ENCODE results near the gene HTATIP2. TPM values are rescaled to one million over a fixed set of nuclear protein-coding genes. Genes with fewer than 3 reads are reported as not detected.

HTATIP2 gene
- 39.7 and 48.3 TPM in 2 replicates for total RNA-seq (2014; rRNA removed)
- percentile 62 among the genes with signal in this experiment for Bru-seq, nascent RNA
- percentile 64 among the genes with signal in this experiment for BruChase-seq, experiment 1, labeled RNA remaining after a 6-hour chase
- percentile 60 among the genes with signal in this experiment for BruChase-seq, experiment 2, labeled RNA remaining after a 2-hour chase
- long read RNA-seq, transcript HTATIP2-201 (6 exons, 1,477 nt), result major isoform, 46 of 62 reads
- long read RNA-seq, partial matches to known transcripts, result 0 of 62 reads
- long read RNA-seq, other reads (novel, unspliced or antisense), result 5 of 62 reads

GRCh38 chr11:20363500-20364340 lies at the start of gene HTATIP2:
TSS of gene HTATIP2 (plus strand) at chr11:20363714. CDS start at chr11:20364238, 524 bp downstream.
- H4K20me1 ChIP-seq (ENCODE audit: low read length), result no peaks in the 10 kb centered on the region
- H3K27me3 ChIP-seq (ENCODE audit: low read length), result no peaks in the 10 kb centered on the region
- H3K4me1 ChIP-seq (ENCODE audit: insufficient read depth, low read length), result peaks cover 60% of the 10 kb centered on the region
- H3K36me3 ChIP-seq (ENCODE audit: low read depth, low read length), result no peaks in the 10 kb centered on the region
- BruUV-seq (replicated peaks), result no TSS peak
- H3F3A ChIP-seq (ENCODE audit: low read length, unreplicated experiment), result peaks cover 11% of the 10 kb centered on the region
- TF ChIP-seq EZH2phosphoT487 (IDR thresholded peaks at IDR 0.05; ENCODE audit: borderline replicate concordance, low read length) (no peak), EZH2 (IDR thresholded peaks at IDR 0.05; ENCODE audit: low read length, unreplicated experiment) (no peak)
- TF ChIP-seq, protein P1, sequence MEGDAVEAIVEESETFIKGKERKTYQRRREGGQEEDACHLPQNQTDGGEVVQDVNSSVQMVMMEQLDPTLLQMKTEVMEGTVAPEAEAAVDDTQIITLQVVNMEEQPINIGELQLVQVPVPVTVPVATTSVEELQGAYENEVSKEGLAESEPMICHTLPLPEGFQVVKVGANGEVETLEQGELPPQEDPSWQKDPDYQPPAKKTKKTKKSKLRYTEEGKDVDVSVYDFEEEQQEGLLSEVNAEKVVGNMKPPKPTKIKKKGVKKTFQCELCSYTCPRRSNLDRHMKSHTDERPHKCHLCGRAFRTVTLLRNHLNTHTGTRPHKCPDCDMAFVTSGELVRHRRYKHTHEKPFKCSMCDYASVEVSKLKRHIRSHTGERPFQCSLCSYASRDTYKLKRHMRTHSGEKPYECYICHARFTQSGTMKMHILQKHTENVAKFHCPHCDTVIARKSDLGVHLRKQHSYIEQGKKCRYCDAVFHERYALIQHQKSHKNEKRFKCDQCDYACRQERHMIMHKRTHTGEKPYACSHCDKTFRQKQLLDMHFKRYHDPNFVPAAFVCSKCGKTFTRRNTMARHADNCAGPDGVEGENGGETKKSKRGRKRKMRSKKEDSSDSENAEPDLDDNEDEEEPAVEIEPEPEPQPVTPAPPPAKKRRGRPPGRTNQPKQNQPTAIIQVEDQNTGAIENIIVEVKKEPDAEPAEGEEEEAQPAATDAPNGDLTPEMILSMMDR (conservative IDR thresholded peaks at IDR 0.05; ENCODE audit: low read depth, low read length), result no peak
- peak within 1 kb of the TSS; percentile 67 for H3K4me3 ChIP-seq (ENCODE audit: low read length)
- peak within 1 kb of the TSS; percentile 89 for H3K27ac ChIP-seq (ENCODE audit: low read length)
- H3K9me3 ChIP-seq (ENCODE audit: low read length), result no peaks in the 10 kb centered on the region
- peak within 1 kb of the TSS; percentile 74 for H2AFZ ChIP-seq (ENCODE audit: low read length)
- ChIA-PET POLR2A (ENCODE audit: unreplicated experiment) (no interaction called here), CTCF (no interaction called here)
- H3K4me2 ChIP-seq (ENCODE audit: low read length), result peak within 1 kb of the TSS; percentile 81
- intact Hi-C loops (cut with micrococcal nuclease), result loop anchor here (5.0 kb wide), 1 partner anchor 806 kb away; no protein-coding TSS in a partner anchor
- H3K9me2 ChIP-seq (replicated peaks; ENCODE audit: low read length), result no peaks in the 10 kb centered on the region
- ATAC-seq (peak; percentile 57), DNase-seq (peak; percentile 54)
- H3K79me2 ChIP-seq (ENCODE audit: low read length), result peaks cover 29% of the 10 kb centered on the region
- peak within 1 kb of the TSS; percentile 97 for H3K9ac ChIP-seq (ENCODE audit: low read length)

DNA sequence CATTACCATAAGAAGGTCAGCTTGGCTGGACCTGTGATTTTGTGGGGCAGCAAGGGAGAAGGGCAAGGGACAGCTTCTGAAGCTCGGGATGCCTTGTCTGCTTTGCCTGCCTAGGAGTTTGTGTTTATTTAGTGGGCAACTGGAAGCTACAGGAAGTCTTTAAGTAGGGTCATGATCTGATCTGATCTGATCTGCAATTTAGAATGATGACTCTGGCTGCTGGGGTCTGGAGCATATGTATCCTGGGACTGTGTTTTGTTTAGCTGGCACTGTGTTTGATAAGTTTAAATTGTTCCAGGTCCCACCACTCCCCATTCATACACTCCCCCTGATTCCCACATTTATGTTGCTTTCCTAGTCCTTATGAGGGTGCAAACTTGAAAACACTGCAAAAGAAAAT lies 47.7 kb upstream of the HTATIP2 start:
- ATAC-seq, result no peak

More for the DNA sequence above, 47.7 kb upstream of the HTATIP2 start:
- Histone ChIP-seq H3F3A (ENCODE audit: low read length, unreplicated experiment) (no peaks in the 10 kb centered on the region), H3K79me2 (ENCODE audit: low read length) (no peaks in the 10 kb centered on the region), H3K4me2 (ENCODE audit: low read length) (no peak overlapping the region), H3K9ac (ENCODE audit: low read length) (no peak overlapping the region), H3K9me2 (replicated peaks; ENCODE audit: low read length) (no peaks in the 10 kb centered on the region), H3K4me3 (ENCODE audit: low read length) (no peak overlapping the region), H3K4me1 (ENCODE audit: insufficient read depth, low read length) (no peaks in the 10 kb centered on the region), H3K27ac (ENCODE audit: low read length) (no peak overlapping the region), H3K27me3 (ENCODE audit: low read length) (peaks cover 74% of the 10 kb centered on the region), H2AFZ (ENCODE audit: low read length) (no peak overlapping the region), H3K36me3 (ENCODE audit: low read depth, low read length) (no peaks in the 10 kb centered on the region), H4K20me1 (ENCODE audit: low read length) (no peaks in the 10 kb centered on the region), H3K9me3 (ENCODE audit: low read length) (no peaks in the 10 kb centered on the region)
- ChIA-PET CTCF (no interaction called here), POLR2A (ENCODE audit: unreplicated experiment) (no interaction called here)
- TF ChIP-seq, protein P1 (conservative IDR thresholded peaks at IDR 0.05; ENCODE audit: low read depth, low read length), result no peak
- TF ChIP-seq EZH2 (IDR thresholded peaks at IDR 0.05; ENCODE audit: low read length, unreplicated experiment) (no peak), EZH2phosphoT487 (IDR thresholded peaks at IDR 0.05; ENCODE audit: borderline replicate concordance, low read length) (no peak)
- intact Hi-C loops (cut with micrococcal nuclease), result no loop called here
- no TSS peak for BruUV-seq (replicated peaks)
- DNase-seq, result no peak
